Esophagus squamous epithelium (tissue), 5 donors: Measurements from ENCODE around the gene ASB8. TPM values are rescaled to one million over a fixed set of nuclear protein-coding genes. Genes with fewer than 3 reads are reported as not detected.

Experiments
- DNase-seq: peaks from one replicate; lab custom pipeline; 2025; lab: John Stamatoyannopoulos, UW
- H3K27ac ChIP-seq, 4 donors: fragments of 200-600 bp; sonication (generic); one replicate each; pipeline ENCODE4 v1.5.1; 2016 to 2019; ENCODE audit warnings: mild to moderate bottlenecking in 1 of 4
- H3K27me3 ChIP-seq, 4 donors: fragments of 200-600 bp; sonication (generic); 1 replicate in 3 of 4; 2 replicates in 1 of 4; pipeline versions ENCODE4 v1.5.1 to v1.6.0; 2017 to 2021; ENCODE audit warnings: antibody characterized with exemption in 1 of 4
- H3K36me3 ChIP-seq, 3 donors: fragments of 200-600 bp; sonication (generic); one replicate each; pipeline ENCODE4 v1.5.1; 2016 to 2019
- H3K4me1 ChIP-seq, 3 donors: fragments of 200-600 bp; sonication (generic); one replicate each; pipeline ENCODE4 v1.5.1; 2017 to 2019
- H3K4me3 ChIP-seq, 4 donors: fragments of 200-600 bp; sonication (generic); 1 replicate in 3 of 4; 2 replicates in 1 of 4; pipeline ENCODE4 v1.5.1; 2016 to 2019; ENCODE audit warnings: mild to moderate bottlenecking in 2 of 4, moderate library complexity in 1 of 4
- H3K9me3 ChIP-seq, 3 donors: fragments of 200-600 bp; sonication (generic); one replicate each; pipeline ENCODE4 v1.5.1; 2016 to 2019
- POLR2A ChIP-seq, 4 donors: fragments of 450-650 bp; IDR thresholded peaks; one replicate each; pipeline ENCODE4 v1.6.1; 2017; ENCODE audit warnings: antibody characterized with exemption in 4 of 4, mild to moderate bottlenecking in 4 of 4, moderate library complexity in 3 of 4
- WGBS, 2 donors: methylation state at CpG; one replicate each; pipeline ENCODE4 v1.1.5; 2018; 5-methylcytosine and 5-hydroxymethylcytosine counted together
- intact Hi-C: fragments of 100-400 bp; cut with DNase I; formaldehyde crosslinking; loops from one replicate; pipeline ENCODE4 v1.15.0; 2022
- small RNA-seq, 4 donors: library from RNA; depleted of rRNA; stranded (forward); fragments of <200 nt; gene quantifications; one replicate each; pipeline ENCODE3, GENCODE V24; 2016
- total RNA-seq, 4 donors: library from RNA; depleted of rRNA; stranded (reverse); fragments of >200 nt; gene quantifications; one replicate each; pipeline ENCODE4 v1.1.0, GENCODE V29; 2016
- TF ChIP-seq, protein P1 (sequence below), 6 experiments: fragments of 450-650 bp in 4 of 6; fragments of 200-600 bp in 2 of 6; sonication (generic) in 2 of 6; IDR thresholded peaks; one replicate each; pipeline ENCODE4 v1.5.1; 2016 to 2019; ENCODE audit warnings: antibody characterized with exemption in 6 of 6, mild to moderate bottlenecking in 4 of 6, moderate library complexity in 4 of 6
- donor health status: DM: yes; HTN: yes; CAD: no.

ASB8 gene
- total RNA-seq, 4 donors from 2014 or later = 13.2 to 28.2 (median 24.8) TPM

DNA sequence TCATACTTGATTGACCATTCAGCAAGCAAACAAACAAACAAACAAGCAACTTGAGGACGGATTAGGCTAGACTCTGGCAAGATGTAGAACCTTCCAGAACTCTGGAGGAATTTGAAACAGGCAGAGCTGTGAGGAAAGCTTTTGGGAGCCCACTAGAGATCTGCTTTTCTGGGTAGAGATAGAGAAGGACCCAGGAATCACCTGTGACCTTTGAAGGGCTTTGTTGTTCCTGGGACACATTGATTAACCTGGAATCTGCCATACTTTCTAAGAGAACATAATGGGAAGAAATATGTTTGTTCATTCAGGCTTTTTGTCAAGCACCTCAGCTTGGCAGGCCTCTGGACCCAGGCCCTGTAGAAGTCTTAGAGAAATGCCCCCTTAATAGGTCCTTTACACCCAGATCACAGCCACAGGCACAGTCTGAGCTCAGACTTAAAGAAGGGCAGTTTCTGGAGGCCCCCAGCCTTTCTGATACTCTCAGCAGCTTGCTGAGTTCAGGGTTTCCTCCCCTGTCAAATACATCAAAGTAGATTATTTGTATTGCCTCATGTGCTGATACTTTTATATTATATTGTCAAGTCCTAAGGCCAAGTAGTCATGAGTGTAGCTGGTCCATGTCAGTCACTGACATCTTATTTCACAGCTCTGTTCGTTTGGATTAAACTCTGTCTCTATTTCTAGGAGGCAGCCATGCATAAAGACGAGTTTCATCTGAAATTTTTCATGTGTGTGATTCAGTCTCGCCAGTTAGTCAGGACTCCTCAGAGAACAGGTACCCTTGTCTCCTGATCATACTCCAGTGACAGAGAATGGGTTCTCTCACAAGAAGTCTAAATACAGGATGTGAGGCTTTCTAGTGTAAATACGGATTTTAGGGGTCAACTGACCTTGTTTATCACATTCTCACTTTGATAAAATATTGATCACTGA lies 50.4 kb downstream of the ASB8 start:
- no peak for DNase-seq
- no peak for TF ChIP-seq POLR2A (IDR thresholded peaks at IDR 0.05)
- TF ChIP-seq, protein P1, sequence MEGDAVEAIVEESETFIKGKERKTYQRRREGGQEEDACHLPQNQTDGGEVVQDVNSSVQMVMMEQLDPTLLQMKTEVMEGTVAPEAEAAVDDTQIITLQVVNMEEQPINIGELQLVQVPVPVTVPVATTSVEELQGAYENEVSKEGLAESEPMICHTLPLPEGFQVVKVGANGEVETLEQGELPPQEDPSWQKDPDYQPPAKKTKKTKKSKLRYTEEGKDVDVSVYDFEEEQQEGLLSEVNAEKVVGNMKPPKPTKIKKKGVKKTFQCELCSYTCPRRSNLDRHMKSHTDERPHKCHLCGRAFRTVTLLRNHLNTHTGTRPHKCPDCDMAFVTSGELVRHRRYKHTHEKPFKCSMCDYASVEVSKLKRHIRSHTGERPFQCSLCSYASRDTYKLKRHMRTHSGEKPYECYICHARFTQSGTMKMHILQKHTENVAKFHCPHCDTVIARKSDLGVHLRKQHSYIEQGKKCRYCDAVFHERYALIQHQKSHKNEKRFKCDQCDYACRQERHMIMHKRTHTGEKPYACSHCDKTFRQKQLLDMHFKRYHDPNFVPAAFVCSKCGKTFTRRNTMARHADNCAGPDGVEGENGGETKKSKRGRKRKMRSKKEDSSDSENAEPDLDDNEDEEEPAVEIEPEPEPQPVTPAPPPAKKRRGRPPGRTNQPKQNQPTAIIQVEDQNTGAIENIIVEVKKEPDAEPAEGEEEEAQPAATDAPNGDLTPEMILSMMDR (IDR thresholded peaks at IDR 0.05) = no peak
- no peaks in the 10 kb centered on the region for H3K9me3 ChIP-seq
- no peaks in the 10 kb centered on the region for H3K27me3 ChIP-seq
- no peaks in the 10 kb centered on the region for H3K36me3 ChIP-seq
- intact Hi-C loops = no loop called here
- H3K27ac ChIP-seq = peak overlapping the region; percentile 89 to 97 (median 93)
- peak overlapping the region; percentile 83 to 96 (median 92) for H3K4me3 ChIP-seq
- H3K4me1 ChIP-seq = peaks cover 17 to 36% (median 18%) of the 10 kb centered on the region in 3 donors
- 66 to 72% methylated on average over 5 of the region's 5 CpGs for WGBS, 2 donors

DNA sequence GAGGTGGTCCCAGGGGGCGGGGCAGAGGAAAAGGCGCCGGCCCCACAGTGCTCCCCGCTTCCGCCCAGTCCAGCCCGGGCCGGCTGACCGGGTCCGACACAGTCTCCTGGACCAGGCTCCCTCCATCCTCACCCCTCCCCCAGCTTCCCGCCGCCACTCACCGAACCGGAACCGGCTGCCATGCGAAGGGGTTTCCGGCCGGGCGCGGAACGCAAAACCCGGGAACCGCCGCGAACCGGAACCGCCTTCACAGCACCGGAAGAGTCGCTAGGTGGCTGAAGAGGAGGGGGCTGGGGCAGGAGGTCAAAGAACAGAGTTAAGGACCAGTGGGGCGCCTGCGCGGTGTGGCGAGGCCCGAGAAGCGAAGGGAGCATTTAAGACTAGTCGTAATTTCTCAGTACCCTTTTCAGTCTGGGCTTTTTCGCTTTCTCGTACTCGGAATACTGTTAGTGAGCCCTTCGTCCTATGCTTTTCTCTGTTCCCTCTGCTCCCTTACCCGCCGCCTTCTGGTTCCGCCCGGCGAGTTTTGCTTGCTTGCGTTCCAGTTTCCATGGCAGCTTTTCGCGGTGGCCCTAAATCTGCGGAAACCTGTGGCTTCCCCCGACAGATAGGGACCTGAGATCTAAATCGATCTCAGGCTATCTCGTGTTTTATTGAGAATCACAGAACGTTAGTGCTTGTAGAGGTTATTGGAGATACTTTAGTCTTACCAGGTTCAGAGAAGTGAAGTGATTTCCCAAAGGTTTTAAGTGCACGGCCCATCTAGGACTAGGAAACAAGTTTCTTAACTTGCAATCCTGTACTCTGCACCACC lies 51.2 kb downstream of the ASB8 start, which contains the start of gene SENP1:
Gene SENP1, minus strand, starts transcription at position 213 of the 814 bp plus-strand sequence. CDS start 4,607 bp downstream, outside the sequence.
- Histone ChIP-seq H3K4me1 (peaks cover 17 to 36% (median 18%) of the 10 kb centered on the region in 3 donors), H3K9me3 (no peaks in the 10 kb centered on the region), H3K27me3 (no peaks in the 10 kb centered on the region), H3K27ac (peak within 1 kb of the TSS; percentile 89 to 97 (median 93)), H3K36me3 (no peaks in the 10 kb centered on the region), H3K4me3 (peak within 1 kb of the TSS; percentile 83 to 96 (median 92))
- WGBS, 2 donors = 0% methylated on average over 30 to 39 of the region's 53 CpGs
- intact Hi-C loops = no loop called here
- DNase-seq = peak; percentile 57
- no peak for TF ChIP-seq POLR2A (IDR thresholded peaks at IDR 0.05)
- TF ChIP-seq, protein P1 (IDR thresholded peaks at IDR 0.05) = peak in 4 of 6 experiments; percentile 22 to 62 (median 44)

GRCh38 chr12:48105321-48105866 lies 51.9 kb downstream of the ASB8 start:
- Histone ChIP-seq H3K27ac (peak overlapping the region; percentile 89 to 97 (median 93)), H3K4me1 (peaks cover 17 to 36% (median 18%) of the 10 kb centered on the region in 3 donors), H3K27me3 (no peaks in the 10 kb centered on the region), H3K4me3 (peak overlapping the region; percentile 83 to 96 (median 92)), H3K9me3 (no peaks in the 10 kb centered on the region), H3K36me3 (no peaks in the 10 kb centered on the region)
- DNase-seq = no peak
- intact Hi-C loops = no loop called here
- TF ChIP-seq POLR2A (IDR thresholded peaks at IDR 0.05) = no peak
- TF ChIP-seq, protein P1 (IDR thresholded peaks at IDR 0.05) = no peak
- 0% methylated on average over 14 to 23 of the region's 30 CpGs for WGBS, 2 donors

GRCh38 chr12:48104531-48104930 lies 52.8 kb downstream of the ASB8 start:
- H3K36me3 ChIP-seq = peaks cover 0 to 3% (median 0%) of the 10 kb centered on the region in 3 donors
- H3K27me3 ChIP-seq = no peaks in the 10 kb centered on the region
- H3K4me1 ChIP-seq = peaks cover 17 to 36% (median 18%) of the 10 kb centered on the region in 3 donors
- H3K9me3 ChIP-seq = no peaks in the 10 kb centered on the region
- H3K4me3 ChIP-seq = peak overlapping the region in 3 of 4 donors; percentile 89 to 96 (median 95)
- peak overlapping the region in 1 of 4 donors; percentile 95 for H3K27ac ChIP-seq
- DNase-seq = no peak
- intact Hi-C loops = no loop called here
- TF ChIP-seq, protein P1 (IDR thresholded peaks at IDR 0.05) = no peak
- no peak for TF ChIP-seq POLR2A (IDR thresholded peaks at IDR 0.05)
- 39 to 50% methylated on average over 4 of the region's 4 CpGs for WGBS, 2 donors

Small RNA genes within 50 kb of the gene (small RNA-seq; reads per million reads assigned to genes)
- 0 to 0.30 (median 0.07) reads per million in 4 donors for gene MIR6505

Other genes starting within 250 kb of the ASB8 start
- 10 to 100 TPM; 24.1 to 92.7 (median 63.5) TPM for gene TMEM106C, start 193.9 kb downstream of the ASB8 start, total RNA-seq
- gene COL2A1, start 153.0 kb downstream of the ASB8 start, total RNA-seq = not detected
- 10 to 100 TPM in 3 of 4 donors, 1 to 10 TPM in 1; 7.8 to 19.1 (median 16.5) TPM for gene SENP1, start 51.4 kb downstream of the ASB8 start, total RNA-seq
- gene PFKM, start 38.2 kb downstream of the ASB8 start, total RNA-seq = 10 to 100 TPM; 13.0 to 40.9 (median 33.3) TPM
- gene CCDC184, start 26.1 kb upstream of the ASB8 start, total RNA-seq = 1 to 10 TPM in 1 of 4 donors, under 1 TPM in 3; 0.18 to 1.2 (median 0.65) TPM
- not detected for gene OR10AD1, start 45.8 kb upstream of the ASB8 start, total RNA-seq
- 10 to 100 TPM in 2 of 4 donors, 1 to 10 TPM in 2; 7.1 to 17.9 (median 10.0) TPM for gene ZNF641, start 193.4 kb upstream of the ASB8 start, total RNA-seq